Bone marrow (tissue), 2 donors: ENCODE measurements around the gene GNPAT.

Experiments used
- DNase-seq, 2 donors: peaks; one replicate each; lab custom pipeline; 2025; lab: John Stamatoyannopoulos, UW

The GNPAT gene

DNA sequence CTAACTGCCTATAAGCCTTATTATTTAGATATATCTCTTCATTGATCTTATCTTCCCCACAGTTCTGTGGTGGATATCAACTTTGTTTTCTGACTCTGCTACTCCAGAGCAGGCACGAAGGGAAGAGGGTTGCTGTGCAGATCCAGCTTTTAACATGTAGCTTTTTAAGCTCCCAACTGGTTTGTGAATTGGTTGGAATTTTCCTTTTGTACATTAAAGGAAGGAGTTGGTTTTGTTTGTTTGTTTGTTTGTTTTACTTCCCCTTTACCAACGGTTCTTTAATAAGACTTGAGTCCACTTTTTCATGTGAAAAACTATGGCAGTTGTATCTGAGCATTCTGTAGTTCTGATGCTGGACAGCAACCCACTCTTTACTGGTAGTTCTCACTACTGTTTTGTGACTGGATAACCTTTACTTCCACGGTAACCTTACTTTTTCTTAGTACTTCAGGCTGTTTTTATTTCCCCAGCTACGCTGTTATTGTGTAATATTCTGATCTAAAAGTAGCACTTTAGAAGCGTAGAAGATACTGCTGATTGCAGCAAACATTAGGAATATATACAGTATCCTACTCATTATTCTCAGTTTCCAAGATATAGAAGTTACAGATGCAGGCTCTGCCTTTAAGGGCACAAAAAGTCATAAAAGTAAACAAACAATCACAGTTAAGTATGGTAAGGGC is 1.6 kb downstream of the GNPAT start:
- DNase-seq: no peak

DNA sequence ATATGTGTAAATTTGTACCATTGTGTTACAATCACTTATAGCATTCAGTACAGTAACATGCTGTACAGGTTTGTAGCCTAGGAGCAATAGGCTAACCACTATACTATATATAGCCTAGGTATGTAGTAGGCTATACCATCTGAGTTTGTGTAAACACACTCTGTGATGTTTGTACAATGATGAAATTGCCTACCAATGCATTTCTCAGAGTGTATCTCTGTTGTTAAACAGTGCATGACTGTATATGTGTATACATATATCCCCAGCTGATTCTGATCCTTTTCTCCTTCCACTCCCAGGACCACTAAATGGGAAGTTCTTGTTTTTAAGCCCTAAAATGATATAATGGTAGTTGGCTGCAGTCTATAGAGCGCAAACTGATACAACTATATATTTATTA is 7.8 kb downstream of the GNPAT start:
- no peak for DNase-seq

DNA sequence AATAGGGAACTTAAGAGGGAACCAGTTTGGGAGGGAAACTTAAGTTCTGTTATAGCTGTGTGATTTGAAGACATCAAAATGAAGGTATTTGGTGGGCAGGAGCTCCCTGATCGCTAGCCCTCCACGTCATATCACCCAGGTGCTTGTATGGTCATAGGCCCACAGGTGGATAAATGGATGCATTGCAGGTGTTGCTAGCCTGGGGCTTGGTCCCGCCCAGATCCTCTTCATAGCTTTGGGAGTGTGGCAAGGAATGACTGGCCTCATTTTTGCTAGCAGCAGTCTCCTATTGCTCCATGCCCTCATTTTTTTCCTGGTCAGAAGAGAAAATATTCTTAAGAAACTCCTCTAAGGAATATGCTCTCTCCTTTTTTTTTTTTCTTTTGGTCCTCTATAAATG is 11.3 kb downstream of the GNPAT start:
- no peak for DNase-seq

DNA sequence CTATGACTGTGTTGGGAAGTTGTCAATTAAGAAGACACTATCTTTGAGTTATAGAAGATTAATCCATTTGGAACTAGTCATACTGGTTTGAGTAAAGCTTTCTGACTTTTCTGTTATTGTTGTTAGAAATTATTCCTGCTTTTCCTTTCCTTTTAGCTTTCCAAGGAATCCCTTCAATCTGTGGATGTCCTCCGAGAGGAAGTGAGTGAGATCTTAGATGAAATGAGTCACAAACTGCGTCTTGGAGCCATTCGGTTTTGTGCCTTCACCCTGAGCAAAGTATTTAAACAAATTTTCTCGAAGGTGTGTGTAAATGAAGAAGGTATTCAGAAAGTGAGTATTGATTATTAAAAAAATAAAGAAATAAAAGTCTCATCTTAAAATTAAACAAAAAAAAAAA is 19.3 kb downstream of the GNPAT start:
- DNase-seq: no peak

DNA sequence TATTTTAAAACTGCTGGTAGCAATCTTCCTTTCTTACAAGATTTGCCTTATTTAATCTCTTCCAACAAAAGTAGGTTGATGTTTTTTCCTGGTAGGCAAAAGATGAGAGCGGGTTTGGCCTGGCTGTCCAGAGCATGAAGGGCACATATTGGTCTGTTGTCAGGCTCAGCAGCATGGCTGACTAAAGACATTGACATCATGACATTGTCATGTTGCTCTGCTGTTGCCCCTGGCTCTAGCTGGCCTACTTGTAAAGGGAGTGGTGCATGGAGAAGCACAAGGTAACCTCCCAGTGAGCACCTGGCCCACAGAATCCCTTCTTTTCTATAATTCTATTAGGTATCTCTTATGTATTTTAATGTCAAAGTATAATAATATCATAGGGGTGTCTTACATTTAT is 23.6 kb downstream of the GNPAT start:
- DNase-seq: no peak

DNA sequence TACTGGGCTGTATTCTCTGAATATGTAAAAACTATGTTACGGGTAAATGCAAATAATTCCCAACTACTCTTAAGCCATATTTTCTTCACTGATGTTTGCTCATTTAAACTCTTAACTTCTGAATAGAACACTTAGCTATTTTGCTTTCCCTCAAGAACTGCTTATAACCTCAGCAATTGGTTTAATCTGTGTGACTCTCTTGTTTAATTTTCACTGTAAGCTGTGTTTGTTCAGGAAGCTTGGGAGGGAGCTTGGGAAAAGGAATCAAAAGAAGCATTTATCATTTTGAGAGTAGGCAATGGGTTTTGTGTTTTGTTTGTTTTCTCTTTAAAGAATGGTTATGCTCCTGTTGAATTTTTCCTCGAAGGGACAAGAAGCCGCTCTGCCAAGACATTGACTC is 24.4 kb downstream of the GNPAT start:
- no peak for DNase-seq

DNA sequence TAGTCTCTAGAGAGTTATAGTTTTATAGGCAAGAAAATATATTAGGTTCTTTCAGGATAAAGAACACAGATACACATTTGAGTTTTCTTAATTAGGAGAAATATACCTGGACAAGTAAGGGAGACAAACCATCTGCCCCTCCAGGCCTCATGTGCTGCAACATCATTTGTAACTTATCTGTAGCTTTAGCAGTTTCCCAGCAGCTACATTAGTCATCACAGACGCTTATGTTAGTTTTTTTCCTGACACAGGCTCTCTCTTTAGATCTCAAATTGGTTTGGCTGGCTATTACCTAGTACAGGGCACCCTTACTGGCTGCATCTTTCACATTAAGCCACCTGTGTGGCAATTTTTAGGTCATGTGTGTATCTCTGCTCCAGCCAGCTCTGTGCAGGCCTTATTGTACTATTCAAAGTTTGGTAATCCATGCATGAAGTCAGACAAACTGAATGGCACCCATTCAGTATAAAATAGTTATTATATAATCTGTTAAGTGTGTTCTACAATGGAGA is 25.9 kb downstream of the GNPAT start:
- no peak for DNase-seq

DNA sequence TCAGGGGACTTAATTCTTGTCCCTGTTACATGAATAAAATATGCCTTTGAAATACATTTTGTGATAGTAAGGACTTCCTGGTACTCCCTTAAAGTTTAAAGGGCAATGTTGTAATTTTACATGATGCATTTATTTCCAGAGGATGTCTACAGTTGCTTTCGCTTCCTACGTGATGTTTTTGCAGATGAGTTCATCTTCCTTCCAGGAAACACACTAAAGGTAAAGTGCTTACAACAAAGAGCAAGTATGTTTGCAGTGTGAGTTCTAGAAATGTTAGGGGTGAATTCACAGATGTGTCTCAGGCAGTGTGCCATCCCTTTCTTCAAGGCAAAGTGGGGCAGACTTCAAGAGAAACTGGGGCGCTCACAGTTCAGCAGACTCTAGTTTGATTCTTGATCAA is 31.2 kb downstream of the GNPAT start:
- no peak for DNase-seq

DNA sequence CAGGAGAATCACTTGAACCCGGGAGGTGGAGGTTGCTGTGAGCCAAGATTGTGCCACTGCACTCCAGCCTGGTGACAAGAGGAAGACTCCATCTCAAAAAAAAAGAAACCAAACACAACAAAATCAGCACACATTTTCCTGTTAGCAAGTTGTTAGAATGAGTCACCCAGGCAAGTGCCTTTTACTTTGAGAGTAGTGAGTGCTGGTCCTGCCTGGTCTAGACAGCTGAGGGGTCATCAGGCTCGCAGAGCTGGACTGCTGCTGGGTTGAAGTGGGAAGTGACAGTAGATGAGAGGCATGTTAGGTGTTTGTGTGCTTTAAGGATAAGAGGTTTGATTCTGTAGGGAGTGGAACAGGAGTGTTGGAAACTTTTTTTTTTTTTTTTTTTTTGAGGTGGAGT is 31.9 kb downstream of the GNPAT start:
- DNase-seq: no peak

DNA sequence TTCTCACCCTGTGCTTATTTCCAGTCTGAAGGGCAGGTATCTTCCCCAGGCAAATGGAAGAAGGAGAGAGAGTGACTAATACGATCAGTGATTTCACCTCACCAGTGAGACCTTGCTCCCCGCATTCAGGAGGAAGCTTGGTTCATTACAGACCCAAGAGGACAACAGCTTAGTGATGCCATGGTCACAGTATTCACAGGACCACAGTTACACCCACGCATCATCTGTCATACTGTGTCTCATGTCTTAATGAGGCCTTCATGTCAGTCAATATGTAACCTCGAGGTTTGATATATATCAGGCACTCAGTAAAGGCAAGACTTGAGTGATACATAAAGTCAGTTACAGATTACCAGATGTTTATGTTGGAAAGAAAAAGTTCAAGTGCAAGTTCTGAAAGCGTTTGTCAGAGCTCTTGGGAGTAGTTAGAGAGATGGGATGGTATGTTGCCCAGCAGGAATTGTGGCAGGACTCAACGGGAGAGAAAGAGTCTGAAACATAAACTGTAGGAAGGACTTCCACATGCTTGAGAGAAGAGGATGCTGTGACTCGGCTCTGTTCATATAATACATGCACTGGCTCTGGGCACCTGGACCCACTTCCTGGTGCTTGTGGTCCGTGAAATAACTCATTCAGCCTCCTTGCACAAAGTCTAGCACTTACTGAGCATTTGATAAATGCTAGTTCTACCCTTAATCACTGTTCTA is 33.3 kb downstream of the GNPAT start:
- no peak for DNase-seq

DNA sequence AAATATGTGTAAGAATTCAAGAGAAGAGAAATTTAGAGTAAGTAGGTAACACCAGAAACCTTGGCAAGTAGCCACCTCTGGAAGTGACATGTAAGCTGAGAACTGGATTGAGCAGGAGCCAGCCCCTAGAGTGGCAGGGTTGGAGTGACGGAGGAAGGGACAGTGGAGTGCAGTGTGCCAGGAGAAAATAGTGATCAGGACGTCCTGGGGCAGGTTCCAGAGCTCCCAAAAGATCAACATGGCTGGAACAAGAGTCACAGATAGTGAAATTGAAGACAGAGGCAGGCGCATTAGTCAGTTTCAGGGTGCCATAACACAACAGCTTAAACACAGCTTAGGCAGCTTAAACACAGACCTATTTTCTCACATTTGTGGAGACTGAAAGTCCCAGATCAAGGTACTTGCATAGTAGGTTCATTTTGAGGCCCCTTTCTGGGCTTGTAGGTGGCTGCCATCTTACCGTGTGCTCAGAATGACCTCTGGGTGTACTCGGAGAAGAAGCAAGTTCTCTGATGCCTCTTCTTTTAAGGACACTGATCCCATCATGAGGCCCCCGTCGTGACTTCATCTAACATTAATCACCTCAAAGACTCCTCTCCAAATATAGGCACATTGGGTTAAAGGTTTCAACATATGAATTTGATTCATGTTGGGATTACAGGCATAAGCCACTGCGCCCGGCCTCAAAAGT is 37.2 kb downstream of the GNPAT start:
- DNase-seq: no peak

DNA sequence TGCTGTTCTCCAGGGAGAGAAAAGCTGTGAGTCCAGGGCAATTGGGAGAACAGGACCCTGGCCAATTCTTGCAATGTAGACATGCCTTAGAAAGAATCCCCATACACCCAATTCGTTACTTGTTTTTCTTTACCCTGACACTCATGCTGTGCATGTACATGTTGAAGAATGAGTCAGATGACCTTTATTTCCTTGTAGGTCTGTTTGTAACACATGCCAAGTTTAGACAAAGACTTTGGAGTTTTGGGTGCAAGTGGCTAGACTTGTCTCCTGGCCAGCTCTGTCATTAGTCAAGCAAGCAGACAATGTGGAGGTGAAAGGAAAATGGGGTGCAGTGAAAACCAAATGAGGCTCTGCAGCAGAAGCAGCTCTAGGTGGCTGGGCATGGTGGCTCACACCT is 38.1 kb downstream of the GNPAT start:
- no peak for DNase-seq

DNA sequence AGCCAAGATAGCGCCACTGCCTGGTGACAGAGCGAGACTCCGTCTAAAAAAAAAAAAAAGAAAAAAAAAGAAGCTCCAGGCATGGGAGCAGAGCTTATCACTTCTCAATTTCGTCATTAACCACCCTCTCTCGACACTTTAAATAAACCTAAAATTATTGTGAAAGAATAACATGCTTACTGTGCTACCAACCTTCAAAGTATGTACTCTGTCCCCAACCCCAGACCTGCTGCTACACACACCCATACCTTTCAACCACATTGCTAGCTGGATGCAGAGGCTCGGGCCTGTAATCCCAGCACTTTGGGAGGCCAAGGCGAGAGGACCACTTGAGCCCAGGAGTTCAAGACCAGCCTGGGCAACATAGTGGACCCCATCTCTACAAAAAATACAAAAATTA is 38.7 kb downstream of the GNPAT start:
- no peak for DNase-seq

DNA sequence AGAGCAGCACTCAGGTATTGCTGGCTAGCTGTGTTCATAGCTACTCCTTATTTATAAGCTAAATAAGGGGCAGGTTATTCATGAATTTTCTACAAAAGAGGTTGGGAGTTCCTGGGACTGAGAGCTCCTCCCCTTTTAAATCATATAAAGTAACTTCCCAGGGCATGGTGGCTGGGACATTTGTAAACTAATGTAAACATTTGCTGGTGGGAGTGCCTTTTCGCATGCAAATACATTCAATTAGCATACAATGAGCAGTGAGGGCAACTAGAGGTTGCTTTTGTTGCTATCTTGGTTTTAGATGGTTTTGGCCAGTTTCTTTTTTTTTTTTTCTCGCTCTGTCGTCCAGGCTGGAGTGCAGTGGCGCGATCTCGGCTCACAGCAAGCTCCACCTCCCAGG is 43.4 kb downstream of the GNPAT start:
- no peak for DNase-seq

DNA sequence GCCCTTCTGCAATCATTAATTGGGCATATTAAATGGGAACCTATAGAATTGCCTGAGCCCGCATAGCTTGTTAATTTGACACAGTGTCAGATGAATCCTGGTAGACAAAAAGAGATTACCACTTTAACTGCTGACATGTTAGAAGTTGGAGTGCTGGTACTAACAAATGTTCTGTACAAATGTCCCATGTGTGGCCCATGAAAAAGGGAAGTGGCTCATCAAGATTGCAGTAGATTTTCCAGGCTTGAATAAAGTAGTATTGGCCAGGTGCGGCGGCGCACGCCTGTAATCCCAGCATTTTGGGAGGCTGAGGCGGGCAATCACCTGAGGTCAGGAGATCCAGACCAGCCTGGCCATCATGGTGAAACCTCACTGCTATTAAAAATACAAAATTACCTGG is 45.6 kb downstream of the GNPAT start:
- peak in 1 of 2 donors; percentile 1 for DNase-seq

DNA sequence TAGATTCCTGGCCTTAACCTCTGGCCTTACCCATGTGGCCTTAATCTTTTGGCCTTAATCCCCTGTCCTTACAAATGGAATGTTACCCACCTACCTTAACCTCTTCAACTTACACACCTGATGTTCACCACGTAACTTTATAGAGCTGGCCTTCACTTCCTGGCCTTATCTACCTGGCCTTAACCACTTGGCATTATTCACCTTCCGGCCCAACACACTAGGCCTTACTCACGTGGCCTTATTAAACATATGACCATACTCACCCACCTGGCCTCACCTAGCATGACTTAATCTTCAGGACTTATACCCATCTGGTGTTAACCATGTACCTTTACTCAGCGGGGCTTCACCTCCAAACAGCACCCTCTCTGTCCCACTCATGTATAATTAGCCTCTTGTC is 54.9 kb downstream of the GNPAT start:
- DNase-seq: no peak

DNA sequence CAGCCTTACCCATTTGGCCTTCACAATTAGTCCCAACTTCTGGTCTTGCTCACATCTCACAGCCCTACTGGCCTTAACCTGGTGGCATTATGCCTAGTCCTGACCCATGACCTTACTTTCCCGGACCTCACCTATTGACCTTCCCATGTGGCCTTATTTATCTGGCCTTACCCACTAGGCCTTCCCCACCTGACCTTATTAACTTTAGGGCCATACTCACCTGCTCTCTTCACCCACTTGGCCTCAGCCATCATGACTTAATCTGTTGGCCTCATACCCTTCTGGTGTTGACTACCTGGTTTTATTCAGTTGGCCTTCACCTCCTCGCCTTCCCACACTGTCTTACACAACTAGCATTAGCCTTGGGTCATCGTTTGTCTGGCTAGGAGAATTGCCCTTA is 61.0 kb downstream of the GNPAT start:
- no peak for DNase-seq

DNA sequence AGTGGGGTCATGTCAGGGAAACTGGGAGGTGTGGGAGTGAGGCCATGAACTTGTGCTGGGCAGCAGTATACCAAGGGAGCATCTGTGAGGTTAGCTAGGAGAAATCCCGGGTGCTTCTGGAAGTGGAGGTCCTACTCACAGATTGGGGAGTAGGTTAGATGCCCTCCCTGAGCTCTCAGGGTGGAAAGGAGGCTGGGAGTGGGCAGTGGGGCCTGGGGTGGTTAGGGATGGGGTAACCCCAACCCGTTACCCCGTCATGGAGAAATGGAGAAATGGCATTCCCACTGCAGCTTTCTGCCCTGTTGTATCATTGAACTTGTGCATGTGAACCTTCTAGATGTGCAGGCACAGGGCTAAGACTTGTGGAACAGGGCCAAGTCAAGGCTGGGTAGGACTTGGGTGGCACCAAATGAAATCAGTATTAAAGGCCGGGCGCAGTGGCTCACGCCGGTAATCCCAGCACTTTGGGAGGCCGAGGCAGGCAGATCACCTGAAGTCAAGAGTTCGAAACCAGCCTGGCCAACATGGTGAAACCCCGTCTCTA is 69.5 kb downstream of the GNPAT start:
- no peak for DNase-seq

DNA sequence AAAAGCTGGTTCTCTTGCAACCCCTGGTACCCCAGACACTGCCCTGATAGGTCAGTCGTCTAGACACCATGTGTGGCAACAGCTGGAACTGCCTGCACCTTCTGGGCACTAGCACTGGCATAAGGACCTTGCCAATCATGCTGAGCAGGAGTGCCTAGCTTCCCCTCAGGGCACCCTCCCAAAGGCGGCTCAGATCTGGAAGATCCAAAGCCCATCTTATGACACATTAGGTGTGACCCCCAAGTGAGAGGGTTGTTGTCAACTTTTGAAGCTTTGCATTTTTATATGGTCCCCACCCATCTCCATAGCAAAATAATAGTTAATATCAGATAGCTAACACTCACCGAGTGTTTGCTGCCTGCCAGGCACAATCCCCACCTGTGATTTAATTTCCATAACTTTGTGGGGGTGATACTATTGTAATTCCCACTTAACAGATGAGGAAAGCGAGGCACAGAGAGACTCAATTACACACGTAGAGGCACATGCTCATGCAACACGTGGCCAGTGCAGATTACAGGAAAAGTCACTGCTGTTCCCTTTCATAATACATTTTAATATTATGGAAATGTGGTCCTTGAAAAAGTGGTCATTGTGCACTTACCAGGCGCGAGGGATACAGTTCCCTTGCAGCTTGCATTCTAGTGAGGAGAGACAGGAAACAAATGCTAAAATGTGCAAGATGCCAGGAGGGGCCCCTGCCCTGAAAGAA is 70.9 kb downstream of the GNPAT start:
- no peak for DNase-seq

DNA sequence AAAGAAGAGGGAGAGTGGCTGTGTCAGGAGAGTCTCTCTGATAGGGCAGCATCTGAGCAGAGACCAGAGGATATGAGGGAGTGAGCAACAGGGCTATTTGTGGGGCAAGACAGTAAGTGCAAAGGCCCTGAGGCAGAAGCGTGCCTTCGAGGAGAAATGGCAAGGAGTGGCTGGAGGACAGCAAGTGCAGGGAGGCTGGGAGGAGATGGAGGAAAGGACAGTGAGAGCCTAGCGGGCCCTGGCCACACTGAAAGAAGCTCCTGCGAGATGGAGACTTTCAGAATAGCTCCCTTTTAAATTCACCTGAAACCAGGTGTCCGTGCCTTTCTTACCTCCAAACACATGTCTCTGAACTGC is 71.4 kb downstream of the GNPAT start:
- no peak for DNase-seq

DNA sequence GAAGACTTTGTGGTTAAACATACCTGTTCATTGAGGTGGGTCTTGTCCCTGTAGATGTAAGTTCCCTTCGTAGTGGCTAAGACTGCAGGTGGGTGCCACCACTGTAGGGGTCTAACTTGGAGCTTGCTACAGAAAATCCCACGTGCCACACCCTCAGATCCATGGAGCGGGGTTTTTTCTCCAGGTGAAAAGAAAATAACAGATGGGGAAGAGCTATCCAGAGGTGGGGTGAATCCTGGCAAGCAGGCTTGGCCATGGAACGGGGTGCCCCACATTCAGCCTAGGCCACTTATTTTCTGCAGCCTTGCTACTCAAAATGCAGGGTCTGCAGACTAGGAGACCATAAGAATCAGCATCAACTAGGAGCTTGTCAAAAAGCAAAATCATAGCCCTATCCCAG is 72.6 kb downstream of the GNPAT start:
- no peak for DNase-seq

DNA sequence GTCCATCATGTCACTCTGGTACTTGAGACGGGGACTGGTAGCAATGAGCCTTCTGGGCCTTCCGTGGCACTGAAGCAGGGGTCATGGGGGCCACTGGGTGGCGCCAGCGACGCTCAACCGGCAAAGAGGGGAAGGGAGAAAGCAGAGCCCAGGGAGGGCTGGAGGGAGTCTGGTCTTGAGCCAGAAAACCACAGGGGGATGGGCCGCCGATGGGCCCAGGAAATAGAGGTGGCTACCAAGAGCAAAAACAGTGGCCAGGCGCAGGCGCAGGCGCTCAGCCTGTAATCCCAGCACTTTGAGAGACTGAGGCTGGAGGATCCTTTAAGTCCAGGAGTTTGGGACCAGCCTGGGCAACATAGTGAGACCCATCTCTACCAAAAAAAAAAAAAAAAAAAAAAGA is 74.9 kb downstream of the GNPAT start:
- DNase-seq: peak in 1 of 2 donors; percentile 8
